K562 (cell line): ENCODE results near the gene CD4. TPM values are rescaled to one million over a fixed set of nuclear protein-coding genes. Genes with fewer than 3 reads are reported as not detected.

ENCODE experiments used
- CCNT2 ChIP-seq: IDR thresholded peaks from 2 replicates; pipeline ENCODE4 v1.6.1; 2011; ENCODE audit warnings: borderline replicate concordance, low read depth, mild to moderate bottlenecking, moderate library complexity, mixed read lengths, low read length; ENCODE audit not compliant: insufficient read length; ENCODE audit errors: extremely low read depth
- EGR1 ChIP-seq: fragments of 450-650 bp; conservative IDR thresholded peaks from 2 replicates; pipeline ENCODE4 v1.6.1; 2017; ENCODE audit warnings: mild to moderate bottlenecking
- FIP1L1 ChIP-seq: fragments of 200-400 bp; formaldehyde crosslinking; IDR thresholded peaks from 2 replicates; pipeline ENCODE4 v1.6.1; 2018; ENCODE audit warnings: mild to moderate bottlenecking, low read depth, low read length; ENCODE audit not compliant: poor library complexity, severe bottlenecking
- GTF2F1 ChIP-seq: IDR thresholded peaks from 2 replicates; pipeline ENCODE4 v1.6.1; 2011; ENCODE audit warnings: low read depth, low read length, improper control_type of control experiment
- HDAC2 ChIP-seq: fragments of 450-650 bp; IDR thresholded peaks from 2 replicates; pipeline ENCODE4 v1.6.1; 2016; ENCODE audit warnings: mild to moderate bottlenecking
- HNRNPLL ChIP-seq: fragments of 200-400 bp; formaldehyde crosslinking; IDR thresholded peaks from 2 replicates; pipeline ENCODE4 v1.6.1; 2017; ENCODE audit warnings: low read length, low read depth, mild to moderate bottlenecking; ENCODE audit not compliant: poor library complexity, severe bottlenecking
- POLR2AphosphoS5 ChIP-seq: IDR thresholded peaks from 2 replicates; pipeline ENCODE4 v1.6.1; 2011; ENCODE audit warnings: mild to moderate bottlenecking, low read depth, low read length, moderate library complexity; ENCODE audit not compliant: control insufficient read depth, insufficient read depth
- POLR2B ChIP-seq: fragments of 450-650 bp; IDR thresholded peaks from 2 replicates; pipeline ENCODE4 v1.6.1; 2018; ENCODE audit warnings: low read depth; ENCODE audit not compliant: partially characterized antibody
- PPARD ChIP-seq: fragments of 250-450 bp; sonication (Bioruptor Pico); IDR thresholded peaks from 2 replicates; pipeline ENCODE4 v1.8.0; 2022; ENCODE audit warnings: inconsistent platforms, mild to moderate bottlenecking, moderate library complexity
- RBM22 ChIP-seq: fragments of 200-400 bp; formaldehyde crosslinking; IDR thresholded peaks from 2 replicates; pipeline ENCODE4 v1.6.1; 2018; ENCODE audit warnings: low read length, low read depth; ENCODE audit not compliant: poor library complexity, severe bottlenecking
- RBM34 ChIP-seq: fragments of 200-400 bp; formaldehyde crosslinking; IDR thresholded peaks from 2 replicates; pipeline ENCODE4 v1.6.1; 2018; ENCODE audit warnings: low read length, borderline replicate concordance; ENCODE audit not compliant: insufficient read depth
- TAF15 ChIP-seq: fragments of 200-400 bp; formaldehyde crosslinking; IDR thresholded peaks from 2 replicates; pipeline ENCODE4 v1.6.1; 2017; ENCODE audit warnings: mild to moderate bottlenecking, low read depth, low read length, moderate library complexity
- TGIF2 ChIP-seq: sonication (generic); formaldehyde crosslinking; IDR thresholded peaks from 2 replicates; pipeline ENCODE4 v1.8.1; 2022; ENCODE audit warnings: mild to moderate bottlenecking, missing genetic modification reagents, moderate library complexity
- ZBTB43 ChIP-seq: sonication (generic); formaldehyde crosslinking; IDR thresholded peaks from 2 replicates; pipeline ENCODE4 v1.8.0; 2023; ENCODE audit warnings: mild to moderate bottlenecking, missing genetic modification reagents
- ZBTB9 ChIP-seq: fragments of 450-650 bp; formaldehyde crosslinking; IDR thresholded peaks from 2 replicates; pipeline ENCODE4 v1.4.0; 2020; ENCODE audit warnings: mild to moderate bottlenecking, moderate library complexity
- ZFX ChIP-seq: sonication (generic); formaldehyde crosslinking; IDR thresholded peaks from 2 replicates; pipeline ENCODE4 v1.8.0; 2022; ENCODE audit warnings: mild to moderate bottlenecking, missing genetic modification reagents, moderate library complexity
- ZKSCAN3 ChIP-seq: fragments of 250-450 bp; sonication (Bioruptor Pico); IDR thresholded peaks from 2 replicates; pipeline ENCODE4 v1.4.0; 2020
- ZNF239 ChIP-seq: fragments of 250-450 bp; sonication (Bioruptor Pico); IDR thresholded peaks from 2 replicates; pipeline ENCODE4 v1.4.0; 2020; ENCODE audit warnings: mild to moderate bottlenecking
- ZNF24 ChIP-seq: fragments of 450-650 bp; IDR thresholded peaks from 2 replicates; pipeline ENCODE4 v1.6.1; 2016
- ZNF41 ChIP-seq: fragments of 250-450 bp; sonication (Bioruptor Pico); conservative IDR thresholded peaks from 2 replicates; pipeline ENCODE4 v1.4.0; 2020; ENCODE audit warnings: mild to moderate bottlenecking
- ZNF76 ChIP-seq: fragments of 250-450 bp; sonication (Bioruptor Pico); IDR thresholded peaks from 2 replicates; pipeline ENCODE4 v1.4.0; 2020; ENCODE audit warnings: mild to moderate bottlenecking, moderate library complexity, borderline replicate concordance
- polyA plus RNA-seq, 8 experiments: library from polyadenylated mRNA; depleted of rRNA in 4 of 8; stranded (reverse) in 5 of 8; unstranded in 3 of 8; fragments of >200 nt; fragmentation: Nextera tagmentation in 2 of 8; fragmentation: Illumina TruSeq in 1 of 8; extraction: Ambion mirVana in 2 of 8; extraction: Trizol in 1 of 8; gene quantifications; 2 replicates each; pipeline versions ENCODE4 v1.2.1 to v1.2.3, GENCODE V29; 2011 to 2014; ENCODE audit warnings: inconsistent platforms in 1 of 8, missing spikeins in 1 of 8
- total RNA-seq, 7 experiments: library from RNA; depleted of rRNA in 6 of 7; stranded (reverse); fragments of >200 nt in 6 of 7; fragmentation: Illumina TruSeq in 2 of 7; extraction: Trizol in 2 of 7; gene quantifications; 2 replicates each; pipeline versions ENCODE4 v1.2.1 to v1.2.3, GENCODE V29; 2011 to 2021; ENCODE audit warnings: low replicate concordance in 1 of 7
- TF ChIP-seq, protein P1 (sequence below), 3 experiments: fragments of 200-800 bp in 1 of 3; fragments of 250-450 bp in 1 of 3; fragments of 450-650 bp in 1 of 3; sonication (Bioruptor Pico) in 1 of 3; sonication (Bioruptor generic) in 1 of 3; formaldehyde crosslinking in 1 of 3; IDR thresholded peaks; 2 replicates each; pipeline versions ENCODE4 v1.6.1 to v1.8.0; 2016 to 2022; ENCODE audit warnings: mild to moderate bottlenecking in 2 of 3, missing genetic modification characterization in 2 of 3, missing compliant biosample characterization in 1 of 3, moderate library complexity in 1 of 3

The CD4 gene
- total and polyA plus RNA-seq, 9 of the 15 experiments (the other 6 are each of a cell fraction or from before 2014, with no cell fraction given): 0.06 to 0.27 (median 0.09) TPM; not detected in 5

- TF ChIP-seq POLR2B (peak; percentile 98), TGIF2 (CRISPR knock-in tag) (peak; percentile 92), POLR2AphosphoS5 (peak; percentile 95), ZBTB43 (CRISPR knock-in tag) (no peak), RBM22 (peak; percentile 97), ZNF41 (CRISPR knock-in tag) (no peak), ZNF24 (no peak), TAF15 (0 out of 2 replicates have a peak, but pooled peaks have one; percentile 38), EGR1 (peak; percentile 3; the same call in 1 of the 2 replicates), PPARD (no peak), HNRNPLL (peak; percentile 49), CCNT2 (peak; percentile 89), ZNF239 (CRISPR knock-in tag) (no peak), ZNF76 (no peak), RBM34 (no peak), HDAC2 (no peak), ZBTB9 (CRISPR knock-in tag) (peak; percentile 79; the same call in 1 of the 2 replicates), GTF2F1 (peak; percentile 58; the same call in 1 of the 2 replicates), FIP1L1 (peak; percentile 99), ZKSCAN3 (no peak), ZFX (CRISPR knock-in tag) (peak; percentile 85)
- TF ChIP-seq, protein P1, sequence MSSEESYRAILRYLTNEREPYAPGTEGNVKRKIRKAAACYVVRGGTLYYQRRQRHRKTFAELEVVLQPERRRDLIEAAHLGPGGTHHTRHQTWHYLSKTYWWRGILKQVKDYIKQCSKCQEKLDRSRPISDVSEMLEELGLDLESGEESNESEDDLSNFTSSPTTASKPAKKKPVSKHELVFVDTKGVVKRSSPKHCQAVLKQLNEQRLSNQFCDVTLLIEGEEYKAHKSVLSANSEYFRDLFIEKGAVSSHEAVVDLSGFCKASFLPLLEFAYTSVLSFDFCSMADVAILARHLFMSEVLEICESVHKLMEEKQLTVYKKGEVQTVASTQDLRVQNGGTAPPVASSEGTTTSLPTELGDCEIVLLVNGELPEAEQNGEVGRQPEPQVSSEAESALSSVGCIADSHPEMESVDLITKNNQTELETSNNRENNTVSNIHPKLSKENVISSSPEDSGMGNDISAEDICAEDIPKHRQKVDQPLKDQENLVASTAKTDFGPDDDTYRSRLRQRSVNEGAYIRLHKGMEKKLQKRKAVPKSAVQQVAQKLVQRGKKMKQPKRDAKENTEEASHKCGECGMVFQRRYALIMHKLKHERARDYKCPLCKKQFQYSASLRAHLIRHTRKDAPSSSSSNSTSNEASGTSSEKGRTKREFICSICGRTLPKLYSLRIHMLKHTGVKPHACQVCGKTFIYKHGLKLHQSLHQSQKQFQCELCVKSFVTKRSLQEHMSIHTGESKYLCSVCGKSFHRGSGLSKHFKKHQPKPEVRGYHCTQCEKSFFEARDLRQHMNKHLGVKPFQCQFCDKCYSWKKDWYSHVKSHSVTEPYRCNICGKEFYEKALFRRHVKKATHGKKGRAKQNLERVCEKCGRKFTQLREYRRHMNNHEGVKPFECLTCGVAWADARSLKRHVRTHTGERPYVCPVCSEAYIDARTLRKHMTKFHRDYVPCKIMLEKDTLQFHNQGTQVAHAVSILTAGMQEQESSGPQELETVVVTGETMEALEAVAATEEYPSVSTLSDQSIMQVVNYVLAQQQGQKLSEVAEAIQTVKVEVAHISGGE (CRISPR knock-in tag; IDR thresholded peaks at IDR 0.05): 0 out of 6 replicates have a peak, but pooled peaks of 1 of the 3 experiments have one; percentile 29
Measured at GRCh38 chr12:6867413-6868210, 78.3 kb downstream of the CD4 start, which contains the start of gene TPI1 (continued).
